NCI-H2196 (cell line): Measurements from ENCODE around the gene MARCHF3.
A peak's percentile ranks its signal among the peaks of the same experiment; 100 is the strongest.

ENCODE experiments used
- DNase-seq: peaks from one replicate; lab custom pipeline; 2025; ENCODE audit not compliant: unreplicated experiment; lab: John Stamatoyannopoulos, UW

The MARCHF3 gene

GRCh38 chr5:126984632-126985031 lies 45.7 kb downstream of the MARCHF3 start:
- no peak for DNase-seq

DNA sequence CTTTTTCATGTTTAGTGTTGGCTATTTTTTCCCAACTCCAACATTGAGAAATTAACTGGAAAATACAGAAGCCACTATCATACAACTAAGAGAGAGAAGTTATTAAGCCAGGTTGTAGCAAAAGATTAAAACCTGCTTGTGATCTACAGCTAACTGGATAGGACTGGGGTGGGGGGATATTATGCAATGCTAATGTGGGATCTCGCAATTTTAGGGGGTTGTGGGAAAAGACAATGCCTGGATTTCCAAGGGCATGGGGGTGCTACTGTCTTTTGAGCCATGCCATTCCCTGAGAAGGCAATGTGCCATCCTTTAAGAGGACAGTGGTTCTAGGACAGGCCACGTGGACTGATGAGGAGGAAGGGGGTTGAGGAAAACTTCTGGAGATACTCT lies 46.5 kb downstream of the MARCHF3 start:
- DNase-seq, result no peak

DNA sequence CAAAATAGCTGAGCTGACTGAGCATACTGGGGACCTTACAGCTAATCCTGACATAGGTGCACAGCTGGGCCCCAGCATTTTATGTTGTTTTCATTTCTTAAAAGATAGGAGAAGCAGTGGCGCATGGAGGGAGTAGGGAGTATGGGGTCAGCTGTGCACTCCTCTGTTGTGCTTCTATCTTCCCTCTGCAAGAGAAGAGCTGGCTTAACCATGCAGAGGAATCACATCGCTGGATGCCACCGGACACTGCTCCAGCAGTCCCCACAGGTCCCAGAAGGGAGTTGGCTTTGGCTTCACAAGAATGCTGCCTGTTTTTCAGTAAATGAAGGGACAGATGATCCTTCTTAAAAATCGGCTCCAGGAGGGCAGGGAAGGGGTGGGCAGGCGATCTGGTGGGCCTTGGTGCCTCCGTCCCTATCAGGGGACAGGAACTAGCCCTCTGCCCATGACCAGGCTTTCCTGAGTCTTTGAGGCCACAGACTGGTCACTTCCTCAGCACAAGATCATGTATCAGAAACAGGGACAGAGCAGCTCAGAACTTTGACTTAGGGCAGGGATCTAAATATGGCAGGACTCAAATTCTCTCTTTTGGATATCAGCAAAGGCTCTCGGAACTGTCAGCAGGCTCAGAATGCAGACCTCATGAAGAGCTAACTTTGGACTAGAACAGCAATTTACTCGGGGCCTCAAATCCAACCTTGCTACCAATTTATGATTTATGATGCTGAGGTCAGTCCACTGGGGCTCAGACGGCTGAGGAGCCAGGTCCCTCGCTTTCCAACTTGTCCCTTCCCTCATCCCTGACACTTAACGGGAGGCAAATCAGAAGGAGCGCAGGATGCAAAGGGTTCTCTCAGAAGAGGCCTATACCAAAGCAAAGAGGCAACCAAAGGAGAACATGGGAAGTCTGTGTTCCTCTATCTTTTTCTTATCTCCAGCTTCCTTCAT lies 47.2 kb downstream of the MARCHF3 start:
- no peak for DNase-seq

GRCh38 chr5:126982202-126982601 lies 48.2 kb downstream of the MARCHF3 start:
- DNase-seq, result no peak

DNA sequence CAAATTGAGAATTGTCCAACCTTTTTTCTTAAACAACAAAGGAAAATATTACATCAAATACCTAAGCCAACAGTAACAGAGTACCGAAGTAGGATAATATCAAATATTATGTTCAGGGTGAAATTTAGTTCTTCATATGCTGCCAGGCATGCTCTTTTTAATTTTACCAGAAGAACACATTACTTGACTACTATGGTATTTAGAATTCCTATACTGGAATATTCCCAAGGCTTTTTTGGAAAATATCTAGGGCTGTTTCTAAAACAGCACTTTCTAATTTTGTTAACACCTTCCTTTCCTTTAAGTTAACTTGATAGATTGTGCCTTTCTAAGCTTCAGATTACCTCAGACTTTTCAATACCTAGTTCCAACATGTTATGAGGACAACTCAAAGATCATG lies 48.7 kb downstream of the MARCHF3 start:
- no peak for DNase-seq

GRCh38 chr5:126981222-126981621 lies 49.1 kb downstream of the MARCHF3 start:
- DNase-seq, result no peak

DNA sequence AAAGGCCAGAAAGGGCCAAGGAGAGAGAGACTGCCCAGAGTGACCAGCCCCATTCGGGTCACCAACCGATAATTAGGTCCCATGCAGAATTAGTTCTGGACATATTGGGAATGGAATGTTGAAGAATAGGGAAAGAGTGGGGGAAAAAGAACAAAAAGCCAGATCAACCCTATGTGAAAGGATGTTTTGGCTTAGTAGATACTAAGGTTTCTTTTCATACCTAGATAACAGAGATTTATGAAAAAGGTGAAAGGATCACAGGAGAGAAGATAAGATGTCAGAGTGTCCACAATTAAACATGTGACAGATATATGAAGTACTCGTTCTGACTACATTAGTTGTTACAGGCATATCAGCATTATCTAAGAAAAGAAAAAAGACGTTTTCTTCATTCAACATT lies 52.1 kb downstream of the MARCHF3 start:
- no peak for DNase-seq

GRCh38 chr5:126976520-126977172 lies 53.7 kb downstream of the MARCHF3 start:
- no peak for DNase-seq

DNA sequence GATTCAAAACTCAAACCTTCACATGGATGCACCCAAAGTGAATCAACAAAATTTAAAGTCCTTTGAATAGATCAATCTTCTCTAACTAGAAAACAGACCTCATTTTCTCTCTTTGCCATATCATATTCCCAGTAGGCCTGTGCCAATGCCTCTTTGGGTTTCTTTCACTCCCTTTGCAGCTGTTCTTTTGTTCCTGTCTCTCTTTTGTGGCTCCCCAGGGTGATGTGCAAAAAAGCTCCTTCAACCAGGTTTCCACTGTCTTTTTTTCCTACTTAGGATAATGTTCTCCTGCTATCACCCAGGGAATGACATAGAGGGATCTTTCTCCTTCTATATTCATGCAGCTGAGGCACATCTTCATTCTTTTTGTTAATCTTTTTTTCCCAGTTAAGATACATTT lies 54.6 kb downstream of the MARCHF3 start:
- DNase-seq, result no peak

GRCh38 chr5:126973193-126973592 lies 57.2 kb downstream of the MARCHF3 start:
- DNase-seq, result peak; percentile 27

- peak; percentile 41 for DNase-seq
These were observed 58.1 kb downstream of the MARCHF3 start for GRCh38 chr5:126972062-126972895.

DNA sequence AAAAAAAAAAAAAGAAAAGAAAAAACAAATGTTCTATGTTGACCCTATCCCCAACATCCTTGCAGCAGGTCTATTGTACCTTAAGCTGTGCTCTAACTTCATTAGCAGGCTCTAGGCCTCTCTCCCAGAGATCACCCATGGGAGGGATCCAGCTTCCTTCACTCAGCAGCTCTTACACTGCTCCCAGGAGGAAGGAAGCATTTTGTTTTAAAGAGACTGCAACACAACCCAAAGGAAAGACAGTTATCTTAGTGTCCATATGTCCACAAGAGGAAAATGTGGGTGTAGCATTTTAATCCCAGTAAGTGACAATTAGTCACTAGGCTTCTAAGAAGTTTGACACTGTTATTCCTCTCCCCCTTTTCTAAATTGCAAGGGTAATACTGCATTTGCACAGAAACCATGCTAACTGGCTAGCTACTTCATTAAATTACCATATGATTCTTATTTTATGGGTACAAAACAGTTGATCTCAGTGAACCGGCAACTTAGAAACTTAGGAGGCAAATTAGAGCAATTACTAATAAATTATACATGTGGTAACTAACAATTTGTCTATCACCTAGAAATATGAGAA lies 58.8 kb downstream of the MARCHF3 start:
- DNase-seq, result no peak

GRCh38 chr5:126970517-126971017 lies 59.8 kb downstream of the MARCHF3 start:
- no peak for DNase-seq

DNA sequence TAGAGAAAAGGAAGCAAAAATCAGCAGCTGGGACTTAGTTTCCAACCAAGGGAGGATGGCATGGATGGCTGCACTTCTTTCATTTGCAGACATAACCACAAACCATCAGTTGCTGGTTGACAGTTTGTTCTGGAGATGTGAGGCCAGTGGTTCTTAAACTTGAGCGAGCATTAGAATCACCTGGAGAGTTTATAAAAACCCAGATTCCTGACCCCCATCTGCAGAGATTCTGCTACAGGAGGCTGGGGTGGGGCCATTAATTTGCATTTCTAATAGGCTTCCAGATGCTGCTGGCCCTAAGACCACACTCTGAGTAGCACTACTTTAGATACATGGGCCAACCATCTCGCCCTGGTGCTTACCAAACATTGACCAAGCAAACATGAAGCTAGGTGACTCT lies 60.8 kb downstream of the MARCHF3 start:
- DNase-seq, result no peak

DNA sequence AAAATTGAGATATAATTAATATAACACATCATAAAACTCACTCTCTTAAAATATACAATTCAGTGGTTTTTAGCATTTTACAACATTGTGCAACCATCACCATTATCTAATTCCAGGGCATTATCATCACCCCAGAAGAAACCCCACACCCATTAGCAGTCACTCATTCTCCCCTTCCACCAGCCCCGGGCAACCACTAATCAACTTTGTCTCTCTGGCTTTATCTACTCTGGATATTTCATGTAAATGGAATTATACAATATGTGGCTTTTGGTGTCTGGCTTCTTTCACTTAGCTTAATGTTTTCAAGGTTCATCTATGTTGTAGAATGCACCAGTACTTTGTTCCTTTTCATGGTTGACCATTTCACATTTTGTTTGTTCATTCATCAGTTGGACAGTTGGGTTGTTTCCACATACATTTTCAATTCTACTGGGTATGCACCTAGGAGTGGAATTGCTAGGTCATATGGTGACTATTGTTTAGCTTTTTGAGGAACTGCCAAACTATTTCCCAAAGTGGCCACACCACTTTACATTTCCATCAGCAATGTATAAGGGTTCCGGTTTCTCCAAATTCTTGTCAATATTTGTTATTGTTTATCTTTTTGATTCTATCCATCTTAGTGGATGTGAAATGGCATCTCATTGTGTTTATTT lies 62.4 kb downstream of the MARCHF3 start:
- DNase-seq, result no peak

DNA sequence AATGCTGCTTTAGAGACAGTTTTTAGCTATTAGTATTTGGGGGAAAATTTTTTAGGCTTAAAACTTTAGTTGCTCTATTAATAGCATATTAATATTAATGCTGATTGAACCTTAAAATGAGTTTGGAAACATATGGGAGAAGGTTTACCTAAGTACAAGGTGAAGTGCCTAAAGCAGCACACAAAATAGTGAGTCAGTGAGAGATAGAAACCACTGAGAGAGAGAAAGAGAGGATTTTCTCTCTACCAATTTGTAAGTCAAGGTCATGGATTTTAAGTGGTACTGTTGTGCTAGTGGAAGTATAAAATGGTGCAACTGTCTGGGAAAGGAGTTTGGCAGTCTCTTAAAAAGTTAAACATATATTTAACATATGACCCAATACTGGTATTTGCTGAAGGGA lies 64.9 kb downstream of the MARCHF3 start:
- DNase-seq, result no peak

DNA sequence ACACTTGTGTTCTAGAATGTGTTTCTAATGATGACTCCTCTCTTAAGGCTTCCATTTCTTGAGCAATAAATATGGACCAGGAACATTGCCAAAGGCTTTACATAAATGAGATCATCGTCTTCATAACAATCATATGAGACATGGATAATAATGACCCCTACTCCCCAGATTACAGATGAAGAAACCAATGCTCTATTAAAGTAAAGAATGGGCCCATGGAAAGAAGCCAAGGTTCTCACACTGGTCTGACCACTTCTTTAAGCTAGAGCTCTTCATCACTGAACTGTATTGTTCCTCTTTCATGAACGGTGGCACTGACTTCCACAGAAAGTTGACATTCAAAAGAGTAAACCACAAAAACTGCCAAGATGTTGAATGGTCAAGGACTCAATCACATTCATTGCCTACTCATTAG lies 65.3 kb downstream of the MARCHF3 start:
- DNase-seq, result peak; percentile 29

GRCh38 chr5:126963822-126964375 lies 66.5 kb downstream of the MARCHF3 start:
- no peak for DNase-seq

GRCh38 chr5:126961702-126962101 lies 68.7 kb downstream of the MARCHF3 start:
- no peak for DNase-seq

GRCh38 chr5:126961128-126961527 lies 69.2 kb downstream of the MARCHF3 start:
- DNase-seq, result no peak
